Activated T-cell treated with anti-CD3 and anti-CD28 coated beads for 4 hours (primary cell): ENCODE results near the gene CPA4.

Source experiments
- DNase-seq: peaks from one replicate; pipeline ENCODE4 v3.0.0-alpha.2; 2020

The CPA4 gene

GRCh38 chr7:130275826-130276297 is 17.1 kb upstream of the CPA4 start:
- DNase-seq = no peak

DNA sequence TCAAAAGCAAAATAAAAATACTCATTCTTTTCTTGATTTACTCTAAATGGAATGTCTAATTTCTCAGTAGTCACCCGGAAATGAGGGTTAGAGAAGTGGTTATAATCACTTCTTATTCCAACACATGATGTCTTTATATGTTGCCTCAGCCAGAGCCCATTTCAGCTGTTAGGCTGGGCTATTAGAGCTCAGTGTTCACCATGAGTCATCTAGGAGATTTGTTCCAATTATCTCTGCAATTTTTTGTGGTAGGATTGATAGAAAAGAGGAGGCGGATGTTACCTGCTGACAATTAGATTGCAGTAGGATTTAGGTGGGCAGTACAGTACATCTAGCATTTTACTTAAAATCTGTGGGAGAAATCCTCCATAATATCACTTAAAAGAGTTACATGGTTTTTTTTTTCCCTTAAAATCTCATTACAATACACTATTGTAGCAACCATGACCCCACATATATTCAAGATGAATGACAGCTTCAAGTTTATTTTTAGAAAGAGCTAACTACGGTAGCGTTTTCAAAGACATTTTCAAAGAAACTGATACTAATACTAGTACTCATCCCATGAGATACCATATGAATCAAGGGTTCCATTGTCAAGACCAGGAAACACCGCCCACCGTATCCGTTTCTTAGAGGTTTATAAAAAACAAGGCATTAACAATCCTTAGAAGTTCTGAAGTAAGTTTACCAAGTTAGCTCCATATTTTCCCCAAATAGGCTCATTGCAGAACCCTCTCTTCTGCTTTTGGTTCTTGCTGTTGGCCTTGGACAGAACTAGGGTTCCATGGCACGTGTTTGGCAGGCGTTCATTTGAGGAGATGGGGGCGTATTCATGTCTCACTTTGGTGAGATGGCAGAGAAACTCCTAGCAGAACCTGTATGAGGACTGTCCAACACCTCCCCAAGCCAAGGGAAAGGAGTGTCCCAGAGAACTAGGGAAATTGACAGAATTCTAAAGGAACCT is 15.9 kb upstream of the CPA4 start:
- no peak for DNase-seq

GRCh38 chr7:130277763-130278643 is 15.0 kb upstream of the CPA4 start:
- DNase-seq = no peak

- DNase-seq = no peak
These were observed 14.1 kb upstream of the CPA4 start for GRCh38 chr7:130278860-130279259.

DNA sequence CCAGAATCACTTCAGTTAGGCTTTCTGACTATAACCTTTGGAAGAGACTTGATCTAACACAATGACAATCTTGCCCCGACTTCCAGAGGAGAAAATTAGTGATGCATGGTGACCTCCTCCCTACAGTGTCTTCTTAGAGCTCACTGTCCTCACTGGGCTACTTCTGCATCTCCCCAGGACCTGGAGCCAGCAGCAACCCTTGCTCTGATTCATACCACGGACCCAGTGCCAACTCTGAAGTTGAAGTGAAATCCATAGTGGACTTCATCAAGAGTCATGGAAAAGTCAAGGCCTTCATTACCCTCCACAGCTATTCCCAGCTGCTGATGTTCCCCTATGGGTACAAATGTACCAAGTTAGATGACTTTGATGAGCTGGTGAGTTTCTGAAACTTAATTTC is 13.7 kb upstream of the CPA4 start:
- no peak for DNase-seq

- DNase-seq = no peak
These were observed 13.1 kb upstream of the CPA4 start for GRCh38 chr7:130279906-130280305.

DNA sequence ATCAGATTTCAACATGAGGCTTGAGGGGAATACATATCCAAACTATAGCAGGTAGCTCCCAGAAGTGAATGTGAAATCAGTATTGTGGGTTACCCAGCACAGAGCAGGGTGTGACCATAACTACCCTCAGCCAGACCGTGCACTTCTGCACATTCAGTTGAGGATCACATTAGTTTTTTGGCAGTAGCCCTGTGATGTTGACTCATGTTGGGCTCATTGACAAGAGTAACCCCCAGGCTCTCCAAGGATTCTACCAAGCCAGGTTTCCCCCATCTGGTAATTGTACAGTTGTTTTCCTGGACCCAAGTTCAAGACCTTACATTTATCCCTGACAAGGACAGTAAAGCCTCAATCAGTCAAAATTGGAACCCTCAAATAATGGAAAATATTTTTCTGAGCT is 11.7 kb upstream of the CPA4 start:
- DNase-seq = no peak

DNA sequence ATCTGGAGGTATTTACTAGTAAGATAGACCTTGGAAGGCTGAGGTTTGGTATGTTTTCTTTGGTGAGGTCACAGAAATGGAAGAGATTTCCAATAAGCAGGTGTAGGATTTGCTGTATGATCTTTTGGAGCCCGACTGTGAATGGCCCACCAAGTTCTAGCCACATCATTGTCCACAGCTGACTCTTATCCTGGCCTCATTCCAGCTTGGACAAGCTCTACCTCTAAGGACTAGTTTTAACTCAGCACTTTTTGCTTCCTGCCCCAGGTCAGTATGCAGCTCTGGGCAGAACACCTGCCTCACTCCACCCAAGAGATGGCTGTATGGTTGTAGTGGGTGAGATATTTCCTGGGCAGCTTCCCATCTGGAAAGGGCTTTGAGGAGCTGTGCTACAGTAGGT is 6.1 kb upstream of the CPA4 start:
- DNase-seq = no peak

DNA sequence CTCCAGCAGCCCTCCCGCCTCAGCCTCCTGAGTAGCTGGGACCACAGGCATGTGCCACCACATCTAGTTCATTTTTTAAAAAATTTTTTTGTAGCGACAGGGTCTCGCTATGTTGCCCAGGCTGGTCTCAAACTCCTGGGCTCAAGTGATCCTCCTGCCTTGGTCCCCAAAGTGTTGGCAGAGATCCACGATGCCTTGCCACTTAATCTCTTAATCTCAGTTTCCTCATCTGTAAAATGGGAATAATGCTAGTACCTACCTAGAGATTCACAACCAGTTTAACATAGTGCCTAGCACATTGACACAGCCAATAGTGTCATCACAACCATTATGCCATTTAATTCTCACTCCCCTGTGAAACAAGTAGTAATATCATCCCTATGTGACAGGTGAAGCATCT is 4.8 kb upstream of the CPA4 start:
- no peak for DNase-seq

- no peak for DNase-seq
These were observed 4.1 kb upstream of the CPA4 start for GRCh38 chr7:130288829-130289228.

- no peak for DNase-seq
These were observed 3.5 kb upstream of the CPA4 start for GRCh38 chr7:130289478-130289877.

GRCh38 chr7:130290745-130291144 is 2.2 kb upstream of the CPA4 start:
- DNase-seq = no peak

- no peak for DNase-seq
These were observed 560 bp downstream of the CPA4 start for GRCh38 chr7:130293521-130293920.

- DNase-seq = no peak
These were observed 1.4 kb downstream of the CPA4 start for GRCh38 chr7:130294314-130294713.

- DNase-seq = no peak
These were observed 3.4 kb downstream of the CPA4 start for GRCh38 chr7:130296221-130296951.

DNA sequence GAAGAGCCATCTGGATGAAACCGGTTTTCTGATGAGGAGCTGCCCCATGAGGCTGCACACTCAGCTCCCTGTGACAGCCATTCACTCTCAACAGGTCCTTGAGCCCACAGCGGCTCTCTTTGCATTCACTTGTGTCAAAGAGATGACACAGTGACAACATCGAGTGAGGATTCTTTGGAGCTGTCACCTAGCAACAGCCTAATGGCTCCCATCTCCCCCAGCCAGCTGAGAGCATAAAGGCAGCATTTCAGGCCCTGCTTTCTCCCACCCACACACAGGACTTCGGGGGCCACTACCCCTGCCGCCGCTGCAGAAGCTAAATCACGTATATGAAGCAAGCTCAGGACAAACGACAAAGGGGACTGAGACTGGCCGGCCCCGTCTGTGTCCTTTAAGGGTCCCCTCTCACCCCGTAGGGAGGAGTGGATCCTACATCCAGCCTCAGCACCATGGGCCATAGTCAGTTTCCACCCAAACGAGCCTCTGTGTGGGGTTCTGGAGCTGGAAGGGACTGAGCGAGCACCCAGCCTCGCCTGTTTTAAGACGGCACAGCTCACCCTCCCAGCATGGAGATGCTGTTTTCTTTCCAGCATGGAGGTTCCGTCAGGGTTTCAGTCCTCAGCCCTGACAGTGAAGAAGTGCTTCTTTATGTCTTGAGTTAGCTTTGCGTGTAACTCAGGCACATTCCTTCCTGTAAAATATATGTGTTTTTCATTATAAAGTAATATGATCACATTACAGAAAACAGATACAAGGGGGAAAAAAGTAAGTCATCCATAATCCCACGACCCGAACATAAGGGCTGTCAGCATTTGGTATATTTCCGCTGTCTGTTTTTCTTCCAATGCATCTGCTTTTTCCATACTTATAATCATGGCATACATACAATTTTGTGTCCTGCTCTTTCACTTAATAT is 4.9 kb downstream of the CPA4 start:
- DNase-seq = no peak

GRCh38 chr7:130298544-130299326 is 5.8 kb downstream of the CPA4 start:
- DNase-seq = no peak

DNA sequence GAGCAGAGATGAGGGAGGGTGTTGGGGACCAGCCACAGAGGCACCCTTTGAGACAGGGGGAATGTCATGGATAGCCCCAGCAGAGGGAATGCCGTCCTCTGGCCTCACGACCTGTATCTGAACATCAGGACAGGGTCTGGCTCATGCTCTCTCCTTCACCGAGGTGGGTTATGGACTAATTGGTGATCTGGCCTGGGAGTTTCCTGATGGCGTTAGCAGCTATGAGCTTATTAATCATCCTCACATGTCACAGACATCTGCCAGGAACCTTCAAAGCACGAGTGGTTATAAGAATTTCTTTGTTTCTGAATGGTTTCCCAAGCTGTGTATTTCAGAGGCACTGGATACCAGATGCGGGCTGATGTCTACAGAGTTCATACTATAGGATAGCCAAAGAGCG is 6.9 kb downstream of the CPA4 start:
- DNase-seq = no peak

DNA sequence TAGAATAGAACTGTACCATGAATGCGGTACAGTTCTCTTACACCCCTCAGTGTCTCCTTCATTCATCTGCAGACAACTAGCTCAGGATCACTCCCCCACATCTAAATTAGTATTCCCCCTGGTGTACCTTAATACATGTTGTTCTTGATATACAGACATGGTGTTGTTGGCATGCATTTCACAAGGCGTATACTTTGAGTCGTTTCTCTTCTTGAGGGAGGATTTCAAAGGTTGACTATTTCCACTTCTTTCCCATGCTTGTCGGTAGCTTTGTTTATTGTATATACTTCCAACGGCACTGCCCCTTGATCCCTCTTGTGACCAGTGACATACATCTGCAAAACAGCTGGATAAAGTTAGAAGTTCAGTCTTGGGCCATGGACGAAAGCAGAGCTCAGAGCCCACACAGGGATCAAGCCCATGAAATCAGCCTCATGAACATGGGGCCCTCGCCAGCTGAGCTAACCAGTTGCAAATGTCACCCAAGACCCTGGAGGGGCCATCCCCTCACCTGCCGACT is 8.6 kb downstream of the CPA4 start:
- DNase-seq = no peak

DNA sequence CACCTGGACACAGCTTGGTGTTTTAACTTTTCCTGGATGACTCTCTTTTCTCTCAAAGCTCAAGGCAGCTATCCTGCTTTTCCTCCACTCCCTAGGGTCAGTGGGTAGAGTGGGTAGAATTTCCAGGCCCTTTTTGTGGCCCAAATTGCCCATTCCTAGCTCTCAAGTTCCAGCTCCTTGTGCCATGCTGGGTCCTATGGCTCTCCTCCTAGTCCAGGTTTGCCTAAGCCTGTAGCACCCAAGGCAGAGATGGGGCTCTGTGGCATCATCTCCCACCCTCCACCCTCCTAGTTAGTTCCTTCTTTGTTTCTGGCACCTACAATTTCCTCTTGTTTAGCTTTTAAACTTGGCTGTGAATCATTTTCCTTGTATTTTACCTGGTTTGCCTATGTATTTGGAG is 9.7 kb downstream of the CPA4 start:
- no peak for DNase-seq

GRCh38 chr7:130303127-130303526 is 10.2 kb downstream of the CPA4 start:
- DNase-seq = no peak
